Effector CD4-positive, alpha-beta T cell (primary cell): Measurements from ENCODE around the gene NADK2.
A peak's percentile ranks its signal among the peaks of the same experiment; 100 is the strongest.

Source experiments
- DNase-seq: peaks from one replicate; pipeline ENCODE4 v3.0.0-alpha.2; 2020

Gene NADK2

DNA sequence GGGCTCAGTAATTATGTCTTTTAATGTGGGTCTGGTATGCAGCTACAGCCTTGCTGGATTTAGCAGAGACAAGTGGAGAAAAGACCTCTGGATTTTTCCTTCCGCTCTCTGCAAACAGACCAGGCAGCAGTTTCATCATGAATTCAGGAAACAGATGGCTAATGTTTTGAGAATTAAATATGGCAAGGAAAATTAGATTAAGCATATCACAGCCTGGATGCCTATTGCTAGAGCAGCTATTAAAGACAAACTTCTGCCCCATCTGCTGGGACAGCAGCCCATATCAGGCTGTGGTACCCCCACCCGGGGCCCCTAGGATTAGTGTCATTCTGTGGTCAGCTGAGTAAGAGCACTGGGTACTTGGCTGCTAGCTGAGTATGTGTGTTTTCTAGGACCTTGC is 83.6 kb downstream of the NADK2 start:
- no peak for DNase-seq

- DNase-seq, result no peak
Measured at GRCh38 chr5:36156619-36157018, 85.1 kb downstream of the NADK2 start.

GRCh38 chr5:36156121-36156601 is 85.6 kb downstream of the NADK2 start:
- no peak for DNase-seq

- DNase-seq, result no peak
Measured at GRCh38 chr5:36155291-36155690, 86.4 kb downstream of the NADK2 start.

- DNase-seq, result no peak
Measured at GRCh38 chr5:36153726-36154125, 88.0 kb downstream of the NADK2 start.

DNA sequence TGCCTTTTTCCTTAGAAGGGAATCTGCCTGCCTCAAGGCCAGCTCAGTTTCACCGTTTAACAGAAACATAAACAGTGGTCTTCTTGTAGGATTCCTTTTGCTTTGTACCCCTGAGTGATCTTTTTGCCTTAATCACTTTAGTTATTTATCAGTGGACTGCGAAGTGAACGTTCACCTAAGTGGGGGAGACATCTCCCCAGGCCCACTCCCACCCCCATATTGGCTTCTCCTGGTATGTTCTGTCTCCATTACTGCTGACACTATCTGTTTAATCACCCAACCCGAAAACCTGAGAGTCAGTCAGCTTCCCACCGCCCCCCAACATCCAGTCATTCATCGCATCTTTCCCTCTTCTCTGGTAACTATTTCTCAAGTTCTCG is 88.4 kb downstream of the NADK2 start:
- no peak for DNase-seq

DNA sequence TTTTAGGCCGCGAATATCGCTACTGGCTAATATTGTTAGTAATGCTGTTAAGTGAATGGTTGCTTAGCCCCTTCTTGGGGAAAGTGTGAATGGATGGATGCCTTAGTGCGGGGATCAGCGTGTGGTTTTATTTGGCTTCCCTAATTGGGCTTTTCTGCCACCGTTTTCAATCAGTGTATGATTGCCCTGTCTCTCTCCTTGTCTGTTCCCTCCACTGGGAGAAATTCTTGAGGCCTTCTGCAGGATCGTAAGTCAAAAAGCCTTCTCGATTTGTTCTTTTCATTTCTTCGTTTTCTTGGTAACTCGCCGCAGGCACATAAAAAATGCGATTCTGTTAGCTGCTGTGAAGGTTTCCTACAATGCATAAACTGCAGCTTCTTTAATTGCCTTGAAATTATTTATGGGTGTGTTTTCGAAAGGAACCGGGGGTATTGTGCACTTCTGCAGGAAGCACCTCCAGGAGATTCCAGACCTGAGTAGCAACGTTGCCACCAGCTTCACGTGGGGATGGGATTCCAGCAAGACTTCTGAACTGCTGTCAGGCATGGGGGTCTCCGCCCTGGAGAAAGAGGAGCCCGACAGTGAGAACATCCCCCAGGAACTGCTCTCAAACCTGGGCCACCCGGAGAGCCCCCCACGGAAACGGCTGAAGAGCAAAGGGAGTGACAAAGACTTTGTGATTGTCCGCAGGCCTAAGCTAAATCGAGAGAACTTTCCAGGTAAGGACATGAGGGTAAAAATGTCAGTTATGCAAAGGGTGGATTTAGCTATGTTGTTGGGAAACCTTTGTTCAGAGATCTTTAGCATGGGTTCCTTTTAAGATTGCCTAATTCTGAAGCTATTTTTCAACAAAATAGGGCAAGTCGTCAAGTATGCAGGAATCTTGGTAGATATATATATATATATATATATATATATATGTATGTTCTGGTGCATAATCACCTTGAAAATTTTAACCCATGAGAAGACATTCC is 89.1 kb downstream of the NADK2 start:
- no peak for DNase-seq

- DNase-seq, result peak; percentile 99
Measured at GRCh38 chr5:36151434-36152323, 90.0 kb downstream of the NADK2 start, which contains the start of the genes LMBRD2 and SKP2. Gene LMBRD2, minus strand, starts transcription at chr5:36151887. Its CDS starts 8,538 bp downstream, at chr5:36143349. Gene SKP2, plus strand, starts transcription at chr5:36152111. Its CDS starts 152 bp downstream, at chr5:36152263.

- DNase-seq, result peak; percentile 32
Measured at GRCh38 chr5:36150676-36151433, 90.9 kb downstream of the NADK2 start.

DNA sequence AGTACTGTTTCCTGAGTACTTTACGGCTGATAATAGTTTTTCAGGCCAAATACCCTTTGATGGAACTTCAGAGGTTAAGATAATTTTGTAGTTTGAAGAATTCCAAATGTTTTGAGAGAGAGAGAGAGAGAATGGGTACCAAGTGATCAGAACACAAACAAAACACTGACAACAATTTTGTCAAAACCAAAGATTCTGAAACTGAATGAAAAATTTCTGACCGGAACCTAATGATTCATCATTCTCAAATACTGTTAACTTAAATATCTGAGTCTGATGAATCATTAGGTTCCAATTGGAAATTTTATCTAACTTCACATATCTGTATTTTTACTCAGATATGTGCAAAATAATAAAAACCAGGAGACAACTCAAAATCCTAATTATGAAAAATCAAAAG is 94.0 kb downstream of the NADK2 start:
- DNase-seq, result no peak

DNA sequence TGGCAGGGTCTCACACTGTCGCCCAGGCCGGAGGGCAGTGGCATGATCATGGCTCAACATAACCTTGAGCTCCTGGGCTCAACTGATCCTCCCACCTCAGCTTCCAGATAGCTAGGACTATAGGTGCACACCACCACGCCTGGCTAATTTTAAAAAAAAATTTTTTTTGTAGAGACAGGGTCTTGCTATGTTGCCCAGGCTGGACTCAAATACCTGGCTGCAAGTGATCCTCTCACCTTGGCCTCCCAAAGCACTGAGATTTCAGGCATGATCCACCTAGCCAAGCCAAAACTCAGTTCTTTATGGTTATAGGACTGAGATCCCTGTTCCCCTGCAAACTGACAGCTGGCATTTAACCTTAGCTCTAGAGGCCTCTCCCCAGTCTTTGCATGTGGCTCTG is 95.3 kb downstream of the NADK2 start:
- DNase-seq, result no peak

DNA sequence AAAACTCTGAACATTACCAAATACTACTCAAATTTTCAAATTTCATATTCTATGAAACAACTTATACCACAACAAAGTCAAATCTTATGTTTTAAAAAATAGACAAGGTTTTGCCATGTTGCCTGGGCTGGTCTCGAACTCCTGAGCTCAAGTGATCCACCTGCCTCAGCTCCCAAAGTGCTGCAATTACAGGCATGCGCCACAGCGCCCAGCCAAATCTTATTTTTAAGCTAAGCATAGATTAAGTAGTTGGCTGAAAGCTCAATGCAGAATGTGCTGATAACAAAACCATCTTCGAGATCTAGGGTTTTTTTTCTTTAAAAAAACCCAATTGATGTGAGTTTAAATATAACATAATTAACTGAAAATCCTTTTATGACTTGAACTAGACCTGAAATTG is 96.4 kb downstream of the NADK2 start:
- no peak for DNase-seq
